K562 (cell line): ENCODE results near the gene PDE9A. TPM values are rescaled to one million over a fixed set of nuclear protein-coding genes. Genes with fewer than 3 reads are reported as not detected.

Source experiments
- ATAC-seq: fragments of 200-7000 bp; cut with Tn5 transposase; 3 replicates; pipeline ENCODE4 v1.9.1; 2020; ENCODE audit warnings: moderate library complexity
- BruUV-seq: library from RNA; stranded (reverse); fragments of 400-500 nt; replicated peaks from 2 replicates; lab custom pipeline; 2021; lab: Mats Ljungman, UMichigan
- CTCF ChIA-PET: fragments of 300-600 bp; formaldehyde crosslinking; extraction: SDS; loops from one replicate; lab custom pipeline; 2021; ENCODE audit warnings: low intra/inter-chr PET ratio; lab: Yijun Ruan, JAX
- POLR2A ChIA-PET: fragments of 300-600, 350-650 bp; sonication (Branson Sonifier 250); formaldehyde crosslinking; extraction: SDS; loops from one replicate; lab custom pipeline; 2021; ENCODE audit warnings: antibody characterized with exemption, inconsistent platforms; lab: Yijun Ruan, JAX
- DNase-seq, 4 experiments: peaks; one replicate each; pipeline versions ENCODE4 v3.0.0 to v3.0.0-alpha.2; 2011 to 2018; ENCODE audit warnings: low spot score in 3 of 4, mixed read lengths in 3 of 4; ENCODE audit errors: extremely low read depth in 1 of 4
- FAIRE-seq: peaks from 2 replicates; lab custom pipeline; 2011; peaks lifted over from hg19 to GRCh38; lab: Jason Lieb, UNC
- H2AFZ ChIP-seq: 2 replicates; pipeline ENCODE4 v1.6.0; 2011; ENCODE audit warnings: low read depth, low read length, control low read depth, inconsistent platforms
- H3K27ac ChIP-seq: fragments of 200-600 bp; 3 replicates; pipeline ENCODE4 v1.8.0; 2011; ENCODE audit warnings: low read depth, mild to moderate bottlenecking, control low read depth, inconsistent platforms, low read length, moderate library complexity, mixed read lengths; ENCODE audit errors: extremely low read depth
- H3K27me3 ChIP-seq, 2 experiments: fragments of 300-600 bp in 1 of 2; 2 replicates in 1 of 2; 3 replicates in 1 of 2; pipeline versions ENCODE4 v1.6.0 to v1.8.0; 2011; ENCODE audit warnings: inconsistent platforms in 2 of 2, low read length in 2 of 2, mild to moderate bottlenecking in 1 of 2, mixed read lengths in 1 of 2, moderate library complexity in 1 of 2; ENCODE audit not compliant: control insufficient read depth in 2 of 2, insufficient read depth in 2 of 2
- H3K36me3 ChIP-seq: fragments of 300-600 bp; 3 replicates; pipeline ENCODE4 v1.8.0; 2011; ENCODE audit warnings: mild to moderate bottlenecking, low read length, inconsistent platforms; ENCODE audit not compliant: control insufficient read depth, insufficient read depth
- H3K4me1 ChIP-seq, 2 experiments: fragments of 200-600 bp in 1 of 2; replicated peaks in 1 of 2; 2 replicates in 1 of 2; 3 replicates in 1 of 2; pipeline versions ENCODE4 v1.5.1 to v1.8.0; 2011; ENCODE audit warnings: inconsistent platforms in 2 of 2, low read length in 2 of 2, mild to moderate bottlenecking in 1 of 2, mixed read lengths in 1 of 2, moderate library complexity in 1 of 2; ENCODE audit not compliant: control insufficient read depth in 2 of 2, insufficient read depth in 2 of 2
- H3K4me2 ChIP-seq: 2 replicates; pipeline ENCODE4 v1.6.1; 2011; ENCODE audit warnings: low read length, control low read depth, inconsistent platforms, mixed read lengths; ENCODE audit not compliant: insufficient read depth
- H3K4me3 ChIP-seq: fragments of 200-600 bp; sonication (generic), shearing (Covaris generic); 2 replicates; pipeline ENCODE4 v1.5.1; 2016; ENCODE audit warnings: control low read depth, inconsistent platforms
- H3K79me2 ChIP-seq: fragments of 200-600 bp; 3 replicates; pipeline ENCODE4 v1.8.0; 2011; ENCODE audit warnings: low read length, inconsistent platforms; ENCODE audit not compliant: control insufficient read depth, insufficient read depth
- H3K9ac ChIP-seq, 2 experiments: 2 replicates each; pipeline versions ENCODE4 v1.6.0 to v1.6.1; 2011; ENCODE audit warnings: low read depth in 2 of 2, low read length in 2 of 2, control low read depth in 1 of 2, inconsistent platforms in 1 of 2, mild to moderate bottlenecking in 1 of 2, mixed read lengths in 1 of 2; ENCODE audit not compliant: insufficient read depth in 1 of 2
- H3K9me1 ChIP-seq: one replicate; pipeline ENCODE4 v1.6.0; 2011; ENCODE audit warnings: inconsistent platforms, mild to moderate bottlenecking, low read length, moderate library complexity; ENCODE audit not compliant: control insufficient read depth, insufficient read depth
- H3K9me3 ChIP-seq: replicated peaks from 2 replicates; pipeline ENCODE4 v1.5.1; 2011; ENCODE audit warnings: low read depth, low read length, inconsistent platforms; ENCODE audit not compliant: control insufficient read depth, insufficient read depth
- H4K20me1 ChIP-seq: replicated peaks from 2 replicates; pipeline ENCODE4 v1.6.1; 2011; ENCODE audit warnings: low read length, inconsistent platforms, mixed read lengths; ENCODE audit not compliant: control insufficient read depth, insufficient read depth
- CREB3 ChIP-seq: fragments of 450-650 bp; conservative IDR thresholded peaks from 2 replicates; pipeline ENCODE4 v1.6.1; 2016; ENCODE audit warnings: missing genetic modification characterization, low read depth, mild to moderate bottlenecking, missing compliant biosample characterization, moderate library complexity
- ESRRA ChIP-seq: fragments of 450-650 bp; IDR thresholded peaks from 2 replicates; pipeline ENCODE4 v1.6.1; 2014; ENCODE audit warnings: low read depth, mild to moderate bottlenecking, moderate library complexity, borderline replicate concordance
- ESRRB ChIP-seq: fragments of 250-450 bp; sonication (Bioruptor Pico); IDR thresholded peaks from 2 replicates; pipeline ENCODE4 v1.5.0; 2020; ENCODE audit warnings: mild to moderate bottlenecking, moderate library complexity, borderline replicate concordance
- FIP1L1 ChIP-seq: fragments of 200-400 bp; formaldehyde crosslinking; IDR thresholded peaks from 2 replicates; pipeline ENCODE4 v1.6.1; 2018; ENCODE audit warnings: mild to moderate bottlenecking, low read depth, low read length; ENCODE audit not compliant: poor library complexity, severe bottlenecking
- NR2C2 ChIP-seq, 2 experiments: fragments of 200-800 bp in 1 of 2; sonication (Bioruptor generic) in 1 of 2; sonication (generic) in 1 of 2; formaldehyde crosslinking in 1 of 2; IDR thresholded peaks; 2 replicates each; pipeline versions ENCODE4 v1.6.1 to v1.8.0; 2016 to 2022; ENCODE audit warnings: mild to moderate bottlenecking in 1 of 2, missing compliant biosample characterization in 1 of 2, missing genetic modification characterization in 1 of 2, missing genetic modification reagents in 1 of 2
- SRSF1 ChIP-seq: fragments of 200-400 bp; formaldehyde crosslinking; IDR thresholded peaks from 2 replicates; pipeline ENCODE4 v1.6.1; 2017; ENCODE audit warnings: mild to moderate bottlenecking, low read depth, low read length, moderate library complexity
- THRAP3 ChIP-seq: fragments of 450-650 bp; IDR thresholded peaks from 2 replicates; pipeline ENCODE4 v1.6.1; 2016; ENCODE audit warnings: mild to moderate bottlenecking, inconsistent platforms, borderline replicate concordance
- ZFP36 ChIP-seq: fragments of 150-350 bp; IDR thresholded peaks from 2 replicates; pipeline ENCODE4 v1.6.1; 2018; ENCODE audit warnings: low read length, low read depth; ENCODE audit not compliant: partially characterized antibody
- ZNF175 ChIP-seq: fragments of 200-800 bp; sonication (Bioruptor generic); IDR thresholded peaks from 2 replicates; pipeline ENCODE4 v1.6.1; 2016; ENCODE audit warnings: low read depth, mild to moderate bottlenecking, missing genetic modification characterization, missing compliant biosample characterization
- ZNF583 ChIP-seq: fragments of 250-450 bp; sonication (Bioruptor Pico); IDR thresholded peaks from 2 replicates; pipeline ENCODE4 v1.4.0; 2020
- WGBS: fragments of 100-300 bp; shearing (Covaris generic); methylation state at CpG from one replicate; pipeline ENCODE4 v1.1.6; 2016; ENCODE audit warnings: low coverage, mixed read lengths; ENCODE audit not compliant: insufficient coverage; ENCODE audit errors: missing lambda C conversion rate; 5-methylcytosine and 5-hydroxymethylcytosine counted together
- in situ Hi-C: fragments of 300-500 bp; cut with MboI; formaldehyde crosslinking; loops from 4 replicates; pipeline ENCODE4 v1.15.0; 2018; ENCODE audit warnings: inconsistent platforms, mixed read lengths
- intact Hi-C: fragments of 100-400 bp; cut with micrococcal nuclease; formaldehyde crosslinking; loops from 2 replicates; pipeline ENCODE4 v1.14.2; 2022
- polyA plus RNA-seq, 8 experiments: library from polyadenylated mRNA; depleted of rRNA in 4 of 8; stranded (reverse) in 5 of 8; unstranded in 3 of 8; fragments of >200 nt; fragmentation: Nextera tagmentation in 2 of 8; fragmentation: Illumina TruSeq in 1 of 8; extraction: Ambion mirVana in 2 of 8; extraction: Trizol in 1 of 8; gene quantifications; 2 replicates each; pipeline versions ENCODE4 v1.2.1 to v1.2.3, GENCODE V29; 2011 to 2014; ENCODE audit warnings: inconsistent platforms in 1 of 8, missing spikeins in 1 of 8
- total RNA-seq, 7 experiments: library from RNA; depleted of rRNA in 6 of 7; stranded (reverse); fragments of >200 nt in 6 of 7; fragmentation: Illumina TruSeq in 2 of 7; extraction: Trizol in 2 of 7; gene quantifications; 2 replicates each; pipeline versions ENCODE4 v1.2.1 to v1.2.3, GENCODE V29; 2011 to 2021; ENCODE audit warnings: low replicate concordance in 1 of 7
- TF ChIP-seq, protein P1 (sequence below): fragments of 250-450 bp; sonication (Bioruptor Pico); IDR thresholded peaks from 2 replicates; pipeline ENCODE4 v1.5.0; 2021; ENCODE audit warnings: mild to moderate bottlenecking, borderline replicate concordance
- TF ChIP-seq, protein P2 (sequence below): IDR thresholded peaks from 3 replicates; pipeline ENCODE4 v1.6.1; 2011; ENCODE audit warnings: borderline replicate concordance, mild to moderate bottlenecking; ENCODE audit not compliant: insufficient read length, insufficient read depth
- TF ChIP-seq, protein P3 (sequence below): fragments of 250-450 bp; sonication (Bioruptor Pico); IDR thresholded peaks from 2 replicates; pipeline ENCODE4 v1.9.0; 2021; ENCODE audit warnings: mild to moderate bottlenecking, inconsistent platforms

Gene PDE9A
- total and polyA plus RNA-seq, 9 of the 15 experiments (the other 6 are each of a cell fraction or from before 2014, with no cell fraction given) = 0.07 to 0.27 TPM; not detected in 7

- Histone ChIP-seq H3K4me2 (no peak overlapping the region), H3K9ac (no peak overlapping the region), H3K79me2 (no peaks in the 10 kb centered on the region), H3K36me3 (no peaks in the 10 kb centered on the region), H4K20me1 (0 out of 2 replicates have a peak, but pooled peaks cover 4% of the 10 kb centered on the region), H3K9me3 (no peaks in the 10 kb centered on the region), H3K27me3 (peaks cover 72 to 80% of the 10 kb centered on the region in 2 experiments), H3K4me3 (no peak overlapping the region), H3K9me1 (no peaks in the 10 kb centered on the region), H3K4me1 (no peaks in the 10 kb centered on the region), H2AFZ (no peak overlapping the region), H3K27ac (no peak overlapping the region)
- ChIA-PET POLR2A (interaction anchor here (1.3 kb wide), 1 partner anchor 12 kb away, joined by 6 read pairs; no protein-coding TSS in a partner anchor), CTCF (no interaction called here)
- ATAC-seq (no peak), FAIRE-seq (no peak), DNase-seq (no peak)
- WGBS = 0% methylated on average over 7 of the region's 7 CpGs
- in situ Hi-C loops (no loop called here), intact Hi-C loops (no loop called here)
- no TSS peak for BruUV-seq
- TF ChIP-seq ESRRB (CRISPR knock-in tag) (no peak), ZFP36 (no peak), ESRRA (no peak), ZNF583 (CRISPR knock-in tag) (no peak), ZNF175 (no peak), CREB3 (tag) (no peak), THRAP3 (no peak), NR2C2 (CRISPR knock-in tag; IDR thresholded peaks at IDR 0.05) (no peak), NR2C2 (tag; IDR thresholded peaks at IDR 0.05) (no peak), SRSF1 (no peak), FIP1L1 (no peak)
- TF ChIP-seq, protein P1, sequence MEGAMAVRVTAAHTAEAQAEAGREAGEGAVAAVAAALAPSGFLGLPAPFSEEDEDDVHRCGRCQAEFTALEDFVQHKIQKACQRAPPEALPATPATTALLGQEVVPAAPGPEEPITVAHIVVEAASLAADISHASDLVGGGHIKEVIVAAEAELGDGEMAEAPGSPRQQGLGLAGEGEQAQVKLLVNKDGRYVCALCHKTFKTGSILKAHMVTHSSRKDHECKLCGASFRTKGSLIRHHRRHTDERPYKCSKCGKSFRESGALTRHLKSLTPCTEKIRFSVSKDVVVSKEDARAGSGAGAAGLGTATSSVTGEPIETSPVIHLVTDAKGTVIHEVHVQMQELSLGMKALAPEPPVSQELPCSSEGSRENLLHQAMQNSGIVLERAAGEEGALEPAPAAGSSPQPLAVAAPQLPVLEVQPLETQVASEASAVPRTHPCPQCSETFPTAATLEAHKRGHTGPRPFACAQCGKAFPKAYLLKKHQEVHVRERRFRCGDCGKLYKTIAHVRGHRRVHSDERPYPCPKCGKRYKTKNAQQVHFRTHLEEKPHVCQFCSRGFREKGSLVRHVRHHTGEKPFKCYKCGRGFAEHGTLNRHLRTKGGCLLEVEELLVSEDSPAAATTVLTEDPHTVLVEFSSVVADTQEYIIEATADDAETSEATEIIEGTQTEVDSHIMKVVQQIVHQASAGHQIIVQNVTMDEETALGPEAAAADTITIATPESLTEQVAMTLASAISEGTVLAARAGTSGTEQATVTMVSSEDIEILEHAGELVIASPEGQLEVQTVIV (CRISPR knock-in tag) = no peak
- TF ChIP-seq, protein P2, sequence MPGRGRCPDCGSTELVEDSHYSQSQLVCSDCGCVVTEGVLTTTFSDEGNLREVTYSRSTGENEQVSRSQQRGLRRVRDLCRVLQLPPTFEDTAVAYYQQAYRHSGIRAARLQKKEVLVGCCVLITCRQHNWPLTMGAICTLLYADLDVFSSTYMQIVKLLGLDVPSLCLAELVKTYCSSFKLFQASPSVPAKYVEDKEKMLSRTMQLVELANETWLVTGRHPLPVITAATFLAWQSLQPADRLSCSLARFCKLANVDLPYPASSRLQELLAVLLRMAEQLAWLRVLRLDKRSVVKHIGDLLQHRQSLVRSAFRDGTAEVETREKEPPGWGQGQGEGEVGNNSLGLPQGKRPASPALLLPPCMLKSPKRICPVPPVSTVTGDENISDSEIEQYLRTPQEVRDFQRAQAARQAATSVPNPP = no peak
- TF ChIP-seq, protein P3, sequence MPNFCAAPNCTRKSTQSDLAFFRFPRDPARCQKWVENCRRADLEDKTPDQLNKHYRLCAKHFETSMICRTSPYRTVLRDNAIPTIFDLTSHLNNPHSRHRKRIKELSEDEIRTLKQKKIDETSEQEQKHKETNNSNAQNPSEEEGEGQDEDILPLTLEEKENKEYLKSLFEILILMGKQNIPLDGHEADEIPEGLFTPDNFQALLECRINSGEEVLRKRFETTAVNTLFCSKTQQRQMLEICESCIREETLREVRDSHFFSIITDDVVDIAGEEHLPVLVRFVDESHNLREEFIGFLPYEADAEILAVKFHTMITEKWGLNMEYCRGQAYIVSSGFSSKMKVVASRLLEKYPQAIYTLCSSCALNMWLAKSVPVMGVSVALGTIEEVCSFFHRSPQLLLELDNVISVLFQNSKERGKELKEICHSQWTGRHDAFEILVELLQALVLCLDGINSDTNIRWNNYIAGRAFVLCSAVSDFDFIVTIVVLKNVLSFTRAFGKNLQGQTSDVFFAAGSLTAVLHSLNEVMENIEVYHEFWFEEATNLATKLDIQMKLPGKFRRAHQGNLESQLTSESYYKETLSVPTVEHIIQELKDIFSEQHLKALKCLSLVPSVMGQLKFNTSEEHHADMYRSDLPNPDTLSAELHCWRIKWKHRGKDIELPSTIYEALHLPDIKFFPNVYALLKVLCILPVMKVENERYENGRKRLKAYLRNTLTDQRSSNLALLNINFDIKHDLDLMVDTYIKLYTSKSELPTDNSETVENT = no peak
Measured at GRCh38 chr21:42734323-42734971, 81.0 kb downstream of the PDE9A start.
